CD4-positive, CD25-positive, alpha-beta regulatory T cell (primary cell): ENCODE data around the gene FAM72B. TPM values are rescaled to one million over a fixed set of nuclear protein-coding genes. Genes with fewer than 3 reads are reported as not detected.
"Not testable (repeated sequence)": the region's sequence is repeated elsewhere in the genome, so short reads cannot be mapped to it uniquely, and the experiment has no call there.

Experiments used
- ATAC-seq, 2 donors: fragments of 150-1000 bp; cut with Tn5 transposase; one replicate each; pipeline ENCODE4 v1.10.0; 2021; ENCODE audit warnings: low read depth in 2 of 2, moderate number of reproducible peaks in 2 of 2, moderate library complexity in 1 of 2
- DNase-seq, 3 donors: peaks; one replicate each; pipeline versions ENCODE4 v3.0.0 to v3.0.0-alpha.2; 2012 to 2022; ENCODE audit warnings: mixed read lengths in 1 of 3
- H3K27ac ChIP-seq: one replicate; pipeline ENCODE4 v1.7.0; 2013; ENCODE audit warnings: mild to moderate bottlenecking, low read length; ENCODE audit not compliant: insufficient read depth, poor library complexity, severe bottlenecking
- H3K27me3 ChIP-seq: one replicate; pipeline ENCODE4 v1.7.0; 2013; ENCODE audit warnings: low read length; ENCODE audit not compliant: control insufficient read depth, insufficient read depth
- H3K36me3 ChIP-seq: one replicate; pipeline ENCODE4 v1.7.0; 2013; ENCODE audit warnings: mild to moderate bottlenecking, low read length, moderate library complexity; ENCODE audit not compliant: control insufficient read depth, insufficient read depth
- H3K4me1 ChIP-seq: 2 replicates; pipeline ENCODE4 v1.7.0; 2013; ENCODE audit warnings: mild to moderate bottlenecking, low read length; ENCODE audit not compliant: insufficient read depth, control insufficient read depth, poor library complexity, severe bottlenecking
- H3K4me3 ChIP-seq: one replicate; pipeline ENCODE4 v1.7.0; 2013; ENCODE audit warnings: low read depth, mild to moderate bottlenecking, low read length, moderate library complexity
- H3K9me3 ChIP-seq, 2 experiments: 1 replicate in 1 of 2; 2 replicates in 1 of 2; pipeline ENCODE4 v1.7.0; 2013; ENCODE audit warnings: low read length in 2 of 2, mild to moderate bottlenecking in 1 of 2, moderate library complexity in 1 of 2; ENCODE audit not compliant: control insufficient read depth in 2 of 2
- H3K27ac Mint-ChIP-seq, 3 donors: one replicate each; pipeline ENCODE4 v1.8.0; 2020 to 2022; ENCODE audit warnings: mild to moderate bottlenecking in 3 of 3, mixed read lengths in 3 of 3, moderate library complexity in 2 of 3
- H3K27me3 Mint-ChIP-seq: one replicate; pipeline ENCODE4 v1.8.0; 2022; ENCODE audit warnings: mild to moderate bottlenecking, mixed read lengths
- H3K36me3 Mint-ChIP-seq: one replicate; pipeline ENCODE4 v1.8.0; 2020; ENCODE audit warnings: mixed read lengths
- H3K4me1 Mint-ChIP-seq, 4 donors: one replicate each; pipeline ENCODE4 v1.8.0; 2020 to 2022; ENCODE audit warnings: mixed read lengths in 4 of 4, mild to moderate bottlenecking in 1 of 4
- H3K4me3 Mint-ChIP-seq, 4 donors: one replicate each; pipeline ENCODE4 v1.8.0; 2020 to 2022; ENCODE audit warnings: mild to moderate bottlenecking in 4 of 4, mixed read lengths in 4 of 4, moderate library complexity in 3 of 4
- H3K9me3 Mint-ChIP-seq, 7 donors: one replicate each; pipeline ENCODE4 v1.8.0; 2020 to 2022; ENCODE audit warnings: mixed read lengths in 7 of 7, mild to moderate bottlenecking in 3 of 7, moderate library complexity in 2 of 7
- polyA plus RNA-seq, 4 donors: library from polyadenylated mRNA; unstranded; fragments of 300-500 nt; fragmentation: Illumina TruSeq; gene quantifications; one replicate each; pipeline ENCODE4 v1.2.3, GENCODE V29; 2021
- total RNA-seq: library from RNA; stranded (reverse); gene quantifications from one replicate; pipeline ENCODE4 v1.2.3, GENCODE V29; 2022

The FAM72B gene
- total and polyA plus RNA-seq, 5 donors from 2014 or later: 0.53 to 1.9 (median 1.1) TPM

DNA sequence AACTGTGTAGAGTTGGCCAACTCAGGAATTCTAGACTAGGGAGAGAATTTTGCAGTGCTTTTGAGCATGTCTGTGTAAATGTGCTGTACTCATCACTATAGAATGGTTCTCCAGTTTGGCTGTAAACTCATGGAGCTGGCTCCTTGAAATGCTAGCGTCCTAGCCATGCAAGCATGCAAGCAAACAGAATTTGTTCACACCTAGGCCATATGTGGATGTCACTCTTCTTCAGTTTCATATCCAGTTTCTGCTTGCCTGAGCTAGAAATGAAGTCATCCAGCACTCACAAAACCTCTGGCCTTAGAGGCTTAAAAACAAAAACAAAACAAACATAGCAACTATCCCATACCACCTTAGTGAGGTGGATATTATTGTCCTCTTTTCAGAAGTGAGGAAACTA, 37.6 kb upstream of the FAM72B start:
- not testable (repeated sequence) for H3K27me3 Mint-ChIP-seq, H3K27me3 ChIP-seq, H3K9me3 ChIP-seq, H3K9me3 Mint-ChIP-seq, DNase-seq, H3K4me1 Mint-ChIP-seq, H3K27ac ChIP-seq, H3K4me1 ChIP-seq, H3K36me3 Mint-ChIP-seq, H3K27ac Mint-ChIP-seq, ATAC-seq, H3K36me3 ChIP-seq, H3K4me3 ChIP-seq, H3K4me3 Mint-ChIP-seq

GRCh38 chr1:121216676-121217075, 32.5 kb upstream of the FAM72B start:
- H3K27me3 Mint-ChIP-seq, H3K27ac Mint-ChIP-seq: not testable (repeated sequence)

GRCh38 chr1:121215699-121216417, 31.7 kb upstream of the FAM72B start:
- not testable (repeated sequence) for H3K4me3 ChIP-seq, DNase-seq, H3K27ac ChIP-seq, H3K9me3 ChIP-seq, H3K4me1 ChIP-seq, H3K9me3 Mint-ChIP-seq, H3K36me3 Mint-ChIP-seq, H3K27me3 ChIP-seq, H3K27ac Mint-ChIP-seq, H3K4me3 Mint-ChIP-seq, H3K36me3 ChIP-seq, H3K4me1 Mint-ChIP-seq, H3K27me3 Mint-ChIP-seq
- ATAC-seq: peak in 1 of 2 donors; percentile 20

More at GRCh38 chr1:121216676-121217075, 32.5 kb upstream of the FAM72B start:
- DNase-seq, H3K27me3 ChIP-seq, H3K9me3 Mint-ChIP-seq, H3K27ac ChIP-seq, H3K9me3 ChIP-seq, H3K36me3 ChIP-seq, H3K4me1 Mint-ChIP-seq, H3K4me3 Mint-ChIP-seq, ATAC-seq, H3K4me3 ChIP-seq, H3K4me1 ChIP-seq, H3K36me3 Mint-ChIP-seq: not testable (repeated sequence)

DNA sequence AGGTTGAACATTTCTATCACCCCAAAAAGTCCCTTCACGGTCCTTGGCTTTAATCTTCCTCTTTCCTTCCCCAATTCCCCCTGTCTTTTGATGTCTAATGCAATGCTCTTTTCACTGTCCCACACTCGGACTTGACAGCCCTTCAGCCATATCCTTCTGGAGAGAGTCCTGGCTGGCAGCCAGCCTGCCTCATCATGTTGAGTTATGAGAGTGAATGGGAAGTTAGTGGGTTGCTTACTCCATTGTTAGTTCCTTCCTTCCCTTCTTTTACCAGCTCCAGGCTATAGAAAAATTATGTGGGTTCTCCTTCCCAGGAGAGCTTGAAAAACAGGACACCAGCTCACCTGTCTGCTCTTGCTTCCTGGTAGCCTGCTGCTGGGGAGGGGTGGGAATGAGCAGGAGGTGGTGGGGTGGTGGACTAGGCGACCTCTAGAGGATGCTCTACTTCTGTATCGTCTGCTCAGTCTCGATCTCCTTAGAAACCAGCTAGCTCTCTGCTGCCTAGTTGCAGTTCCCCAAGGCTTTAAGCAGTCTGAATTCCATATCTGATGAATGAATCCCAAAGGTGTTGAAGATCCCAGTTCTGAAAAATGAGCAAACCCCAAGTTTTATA, 30.5 kb upstream of the FAM72B start:
- not testable (repeated sequence) for H3K9me3 ChIP-seq, H3K4me1 ChIP-seq, H3K4me3 ChIP-seq, ATAC-seq, H3K27me3 ChIP-seq, H3K9me3 Mint-ChIP-seq, H3K4me1 Mint-ChIP-seq, DNase-seq, H3K27me3 Mint-ChIP-seq, H3K36me3 Mint-ChIP-seq, H3K4me3 Mint-ChIP-seq, H3K27ac Mint-ChIP-seq, H3K36me3 ChIP-seq, H3K27ac ChIP-seq

- not testable (repeated sequence) for H3K27me3 Mint-ChIP-seq, H3K27me3 ChIP-seq, H3K36me3 Mint-ChIP-seq, DNase-seq, H3K27ac ChIP-seq, H3K4me1 ChIP-seq, H3K9me3 ChIP-seq, H3K27ac Mint-ChIP-seq, H3K36me3 ChIP-seq, H3K4me3 ChIP-seq, H3K9me3 Mint-ChIP-seq, ATAC-seq, H3K4me1 Mint-ChIP-seq, H3K4me3 Mint-ChIP-seq
Measured at GRCh38 chr1:121213491-121213890, 29.4 kb upstream of the FAM72B start.

- H3K27me3 ChIP-seq, H3K4me1 Mint-ChIP-seq, H3K9me3 Mint-ChIP-seq, H3K4me3 Mint-ChIP-seq, H3K9me3 ChIP-seq, H3K27me3 Mint-ChIP-seq, ATAC-seq, H3K4me3 ChIP-seq, H3K27ac Mint-ChIP-seq, H3K4me1 ChIP-seq, H3K27ac ChIP-seq, DNase-seq, H3K36me3 Mint-ChIP-seq, H3K36me3 ChIP-seq: not testable (repeated sequence)
Measured at GRCh38 chr1:121210778-121211177, 26.6 kb upstream of the FAM72B start.

- not testable (repeated sequence) for H3K4me1 ChIP-seq, H3K9me3 Mint-ChIP-seq, H3K27ac Mint-ChIP-seq, H3K9me3 ChIP-seq, DNase-seq, H3K27me3 Mint-ChIP-seq, H3K4me3 Mint-ChIP-seq, H3K4me1 Mint-ChIP-seq, H3K36me3 ChIP-seq, H3K36me3 Mint-ChIP-seq, H3K27ac ChIP-seq, H3K27me3 ChIP-seq, H3K4me3 ChIP-seq, ATAC-seq
Measured at GRCh38 chr1:121208375-121208774, 24.2 kb upstream of the FAM72B start.

DNA sequence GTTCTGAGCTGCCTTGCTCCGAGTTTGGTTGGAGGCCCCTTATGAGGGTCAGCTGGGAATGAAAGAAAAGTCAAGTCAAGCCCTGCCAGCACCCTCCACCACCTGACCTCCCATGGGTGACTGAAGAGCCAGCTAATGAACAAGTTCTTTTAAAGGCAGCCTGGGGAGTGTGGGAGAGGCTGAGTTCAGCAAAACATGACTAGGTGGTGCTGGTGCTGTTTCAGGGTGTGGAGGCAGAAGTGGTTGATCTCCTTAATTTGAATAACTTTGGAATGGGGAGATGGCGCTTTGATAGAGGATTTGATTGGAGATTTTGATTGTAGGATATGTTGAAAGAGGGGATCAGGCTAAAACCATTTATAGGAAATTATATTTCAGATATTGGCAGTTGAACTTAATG, 23.2 kb upstream of the FAM72B start:
- H3K36me3 ChIP-seq, H3K9me3 ChIP-seq, H3K4me3 Mint-ChIP-seq, H3K4me1 Mint-ChIP-seq, H3K27ac Mint-ChIP-seq, H3K27me3 Mint-ChIP-seq, H3K9me3 Mint-ChIP-seq, DNase-seq, H3K4me3 ChIP-seq, H3K36me3 Mint-ChIP-seq, ATAC-seq, H3K27me3 ChIP-seq, H3K27ac ChIP-seq, H3K4me1 ChIP-seq: not testable (repeated sequence)
